ENCODE results near the gene LDB3.

- no peak for TF ChIP-seq CTCF (IDR thresholded peaks at IDR 0.05; ENCODE audit: control extremely low read depth in 1 of 3, insufficient read depth in 1 of 3, low read depth in 1 of 3, low read length in 3 of 3)
- no peak for TF ChIP-seq SIRT6 (IDR thresholded peaks at IDR 0.05; ENCODE audit: low read length)
- TF ChIP-seq EP300 (IDR thresholded peaks at IDR 0.05; ENCODE audit: borderline replicate concordance in 1 of 2, low read depth in 2 of 2, low read length in 2 of 2) = no peak
- TF ChIP-seq SIN3A (conservative IDR thresholded peaks at IDR 0.05 in 1 of 2, IDR thresholded peaks at IDR 0.05 in 1 of 2; ENCODE audit: low read depth in 1 of 2, low read length in 2 of 2) = no peak
- no peak for TF ChIP-seq CREB1 (IDR thresholded peaks at IDR 0.05)
- no peak for TF ChIP-seq JUND (IDR thresholded peaks at IDR 0.05; ENCODE audit: low read length)
- TF ChIP-seq YY1 (IDR thresholded peaks at IDR 0.05; ENCODE audit: low read depth, low read length) = no peak
Measured at GRCh38 chr10:86642021-86642420, 26.3 kb upstream of the LDB3 start.

Data from H1 (cell line).